T-helper 22 cell (primary cell): ENCODE measurements around the gene ANKS1B.

ENCODE experiments used
- DNase-seq: peaks from one replicate; pipeline ENCODE4 v3.0.0-alpha.2; 2020; ENCODE audit warnings: low read depth

The ANKS1B gene

GRCh38 chr12:99573980-99574379, 410.8 kb downstream of the ANKS1B start:
- no peak for DNase-seq

- DNase-seq: no peak
These were observed 417.7 kb downstream of the ANKS1B start for GRCh38 chr12:99567072-99567471.

- no peak for DNase-seq
These were observed 426.6 kb downstream of the ANKS1B start for GRCh38 chr12:99558109-99558508.

- no peak for DNase-seq
These were observed 431.3 kb downstream of the ANKS1B start for GRCh38 chr12:99553461-99553860.

- DNase-seq: no peak
These were observed 432.7 kb downstream of the ANKS1B start for GRCh38 chr12:99552022-99552421.

- no peak for DNase-seq
These were observed 435.1 kb downstream of the ANKS1B start for GRCh38 chr12:99549651-99550050.

GRCh38 chr12:99549196-99549595, 435.5 kb downstream of the ANKS1B start:
- no peak for DNase-seq

- no peak for DNase-seq
These were observed 440.3 kb downstream of the ANKS1B start for GRCh38 chr12:99544457-99544856.

- DNase-seq: no peak
These were observed 454.8 kb downstream of the ANKS1B start for GRCh38 chr12:99529966-99530365.

GRCh38 chr12:99528478-99528877, 456.3 kb downstream of the ANKS1B start:
- DNase-seq: no peak

- no peak for DNase-seq
These were observed 460.9 kb downstream of the ANKS1B start for GRCh38 chr12:99523853-99524252.

- no peak for DNase-seq
These were observed 462.3 kb downstream of the ANKS1B start for GRCh38 chr12:99522456-99522855.

- no peak for DNase-seq
These were observed 463.1 kb downstream of the ANKS1B start for GRCh38 chr12:99521664-99522063.

GRCh38 chr12:99513066-99513465, 471.7 kb downstream of the ANKS1B start:
- DNase-seq: no peak

GRCh38 chr12:99505805-99506204, 478.9 kb downstream of the ANKS1B start:
- no peak for DNase-seq

GRCh38 chr12:99498756-99499155, 486.0 kb downstream of the ANKS1B start:
- no peak for DNase-seq

GRCh38 chr12:99495799-99496198, 488.9 kb downstream of the ANKS1B start:
- DNase-seq: no peak

- no peak for DNase-seq
These were observed 491.5 kb downstream of the ANKS1B start for GRCh38 chr12:99493197-99493596.

GRCh38 chr12:99486277-99486676, 498.5 kb downstream of the ANKS1B start:
- DNase-seq: no peak

GRCh38 chr12:99479149-99479548, 505.6 kb downstream of the ANKS1B start:
- no peak for DNase-seq

- DNase-seq: no peak
These were observed 507.8 kb downstream of the ANKS1B start for GRCh38 chr12:99476956-99477355.

GRCh38 chr12:99455350-99456035, 529.2 kb downstream of the ANKS1B start:
- DNase-seq: no peak

GRCh38 chr12:99454539-99455172, 530.1 kb downstream of the ANKS1B start:
- DNase-seq: no peak
